Spleen (tissue), 11 donors: ENCODE data around the gene EOLA2. TPM values are rescaled to one million over a fixed set of nuclear protein-coding genes. Genes with fewer than 3 reads are reported as not detected.
A peak's percentile ranks its signal among the peaks of the same experiment; 100 is the strongest.
"Not testable (repeated sequence)": the region's sequence is repeated elsewhere in the genome, so short reads cannot be mapped to it uniquely, and the experiment has no call there.

Experiments used
- DNase-seq: peaks from one replicate; pipeline ENCODE4 v3.0.0-alpha.2; 2020
- H3K27ac ChIP-seq, 8 donors: fragments of 200-600 bp; sonication (generic) in 7 of 8; 1 replicate in 4 of 8; 2 replicates in 4 of 8; pipeline versions ENCODE4 v1.5.0 to v1.8.0; 2016 to 2021; ENCODE audit warnings: inconsistent platforms in 4 of 8, mild to moderate bottlenecking in 4 of 8, moderate library complexity in 1 of 8
- H3K27me3 ChIP-seq, 7 donors: fragments of 200-600 bp; sonication (generic) in 6 of 7; replicated peaks in 1 of 7; 1 replicate in 4 of 7; 2 replicates in 3 of 7; pipeline versions ENCODE4 v1.5.0 to v1.8.0; 2016 to 2021; ENCODE audit warnings: inconsistent platforms in 3 of 7, mild to moderate bottlenecking in 1 of 7
- H3K36me3 ChIP-seq, 6 donors: fragments of 200-600 bp; sonication (generic) in 5 of 6; 1 replicate in 4 of 6; 2 replicates in 2 of 6; pipeline versions ENCODE4 v1.5.0 to v1.8.0; 2016 to 2021; ENCODE audit warnings: inconsistent platforms in 2 of 6
- H3K4me1 ChIP-seq, 6 donors: fragments of 200-600 bp; sonication (generic) in 5 of 6; 1 replicate in 3 of 6; 2 replicates in 3 of 6; pipeline versions ENCODE4 v1.5.0 to v1.8.0; 2016 to 2021; ENCODE audit warnings: inconsistent platforms in 3 of 6
- H3K4me3 ChIP-seq, 8 donors: fragments of 200-600 bp; sonication (generic) in 7 of 8; 1 replicate in 4 of 8; 2 replicates in 4 of 8; pipeline versions ENCODE4 v1.5.0 to v1.8.0; 2016 to 2021; ENCODE audit warnings: inconsistent platforms in 4 of 8, mild to moderate bottlenecking in 4 of 8, moderate library complexity in 2 of 8
- H3K9me3 ChIP-seq, 8 donors: fragments of 200-600 bp; sonication (generic) in 7 of 8; 1 replicate in 4 of 8; 2 replicates in 4 of 8; pipeline versions ENCODE4 v1.5.0 to v1.8.0; 2016 to 2021; ENCODE audit warnings: inconsistent platforms in 4 of 8
- CTCF ChIP-seq, 11 experiments: fragments of 200-600 bp in 7 of 11; fragments of 450-650 bp in 4 of 11; sonication (generic) in 4 of 11; IDR thresholded peaks in 8 of 11; conservative IDR thresholded peaks in 3 of 11; 1 replicate in 7 of 11; 2 replicates in 4 of 11; pipeline versions ENCODE4 v1.4.0 to v1.8.0; 2016 to 2021; ENCODE audit warnings: antibody characterized with exemption in 11 of 11, inconsistent platforms in 4 of 11, mild to moderate bottlenecking in 1 of 11
- POLR2A ChIP-seq, 3 donors: fragments of 450-650 bp; IDR thresholded peaks; one replicate each; pipeline ENCODE4 v1.5.1; 2017; ENCODE audit warnings: antibody characterized with exemption in 3 of 3, mild to moderate bottlenecking in 1 of 3
- POLR2AphosphoS5 ChIP-seq, 3 donors: sonication (generic); formaldehyde crosslinking; IDR thresholded peaks; one replicate each; pipeline ENCODE4 v1.5.1; 2017; ENCODE audit warnings: antibody characterized with exemption in 3 of 3
- WGBS, 5 donors: extraction: QIAGEN DNeasy Blood & Tissue Kit in 3 of 5; methylation state at CpG; one replicate each; pipeline versions ENCODE4 v1.1.5 to v1.1.7; 2013 to 2018; 5-methylcytosine and 5-hydroxymethylcytosine counted together
- intact Hi-C: fragments of 100-400 bp; cut with DNase I; formaldehyde crosslinking; loops from one replicate; pipeline ENCODE4 v1.15.0; 2023; ENCODE audit warnings: low total_unique reads
- polyA plus RNA-seq, 3 donors: library from polyadenylated mRNA; stranded (reverse); fragments of 200-250 nt; gene quantifications; one replicate each; pipeline ENCODE4 v1.2.1, GENCODE V29; 2013
- total RNA-seq, 7 donors: library from RNA; depleted of rRNA in 3 of 7; stranded (reverse); fragments of >200 nt in 3 of 7; fragmentation: NEBNext Ultra II Directional in 4 of 7; extraction: Animal tissue kit (Norgen Biotek cat#: 25700) in 4 of 7; gene quantifications; one replicate each; pipeline versions ENCODE4 v1.1.0 to v1.2.1, GENCODE V29; 2016 to 2021
- donor health status: healthy with polysubstance abuse.
- donor health status: DM: no; HTN: no; CAD: no; lungs with moderate emphysema.
- donor health status: DM: no; HTN: no; CAD: no.
- donor health status: Bipolar disorder and iron deficiency.
- donor health status: healthy.
- donor health status: DM: no; HTN: no; CAD: no.
- donor health status: DM: yes; HTN: yes; CAD: no.

The EOLA2 gene
- total and polyA plus RNA-seq, 10 donors: 14.9 to 55.3 (median 34.9) TPM

- H3K36me3 ChIP-seq, DNase-seq, H3K9me3 ChIP-seq, intact Hi-C loops, H3K27me3 ChIP-seq: not testable (repeated sequence)
- Histone ChIP-seq H3K4me3 (peak overlapping the region in 2 of 8 donors; percentile 56 to 79), H3K4me1 (peaks cover 0 to 15% (median 6%) of the 10 kb centered on the region in 6 donors), H3K27ac (peak overlapping the region in 6 of 8 donors; percentile 46 to 96 (median 94))
- WGBS, 5 donors: 24 to 49% (median 32%) methylated on average over 2 to 10 of the region's 11 CpGs
- peak in 10 of 11 experiments; percentile 27 to 77 (median 60) for TF ChIP-seq CTCF (IDR thresholded peaks at IDR 0.05 in 8 of 11, conservative IDR thresholded peaks at IDR 0.05 in 3 of 11)
These were observed 2.4 kb upstream of the EOLA2 start for GRCh38 chrX:149940674-149941024.

DNA sequence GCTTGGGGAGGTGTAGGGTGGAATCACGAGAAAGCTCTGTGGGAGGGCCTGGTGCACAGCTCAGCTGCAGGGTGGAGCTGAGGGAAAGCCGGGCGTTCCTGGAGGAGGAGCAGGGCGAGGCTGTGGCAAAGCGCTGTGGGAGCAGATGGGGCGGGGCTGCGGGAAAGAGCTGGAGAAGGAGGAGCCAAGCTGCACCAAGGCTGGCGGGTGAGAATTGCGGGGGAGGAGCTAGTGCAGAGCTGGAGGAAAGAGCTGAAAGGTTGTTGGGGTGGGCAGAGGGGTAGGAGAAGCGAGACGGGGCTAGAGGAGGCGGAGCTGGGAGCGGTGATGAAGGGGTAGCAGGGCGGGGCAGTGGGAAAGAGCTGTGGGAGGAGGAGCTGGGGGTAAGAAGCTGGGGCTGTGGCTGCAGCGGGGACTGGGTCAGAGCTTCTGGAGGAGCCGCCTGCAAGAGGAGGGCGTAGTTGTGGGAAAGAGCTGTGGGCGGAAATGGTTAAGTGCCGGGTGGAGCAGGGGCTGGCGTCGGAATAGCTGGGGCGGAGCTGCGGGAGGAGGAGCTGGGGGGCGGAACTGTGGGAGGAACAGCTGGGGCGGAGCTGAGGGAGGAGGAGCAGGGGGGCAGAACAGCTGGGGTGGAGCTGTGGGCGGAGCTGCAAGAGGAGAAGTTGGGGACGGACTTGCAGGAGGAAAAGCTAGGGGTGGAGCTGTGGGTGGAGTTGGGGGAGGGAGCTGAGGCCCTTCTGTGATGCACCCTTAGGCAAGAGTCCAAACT is 1.8 kb upstream of the EOLA2 start:
- WGBS, 5 donors: 0 to 46% (median 8%) methylated on average over 23 to 27 of the region's 27 CpGs
- peaks cover 0 to 15% (median 6%) of the 10 kb centered on the region in 6 donors for H3K4me1 ChIP-seq
- DNase-seq: peak; percentile 97
- TF ChIP-seq POLR2AphosphoS5 (IDR thresholded peaks at IDR 0.05) (peak; percentile 78 to 83 (median 79)), POLR2A (IDR thresholded peaks at IDR 0.05) (peak in 1 of 3 donors; percentile 28), CTCF (IDR thresholded peaks at IDR 0.05 in 8 of 11, conservative IDR thresholded peaks at IDR 0.05 in 3 of 11) (peak in 1 of 11 experiments; percentile 70)
- no peaks in the 10 kb centered on the region for H3K9me3 ChIP-seq
- peak overlapping the region; percentile 27 to 79 (median 48) for H3K4me3 ChIP-seq
- intact Hi-C loops: no loop called here
- H3K36me3 ChIP-seq: peaks cover 0 to 4% (median 0%) of the 10 kb centered on the region in 6 donors
- H3K27me3 ChIP-seq: no peaks in the 10 kb centered on the region
- peak overlapping the region; percentile 57 to 96 (median 90) for H3K27ac ChIP-seq

- DNase-seq: no peak
- no peaks in the 10 kb centered on the region for H3K27me3 ChIP-seq
- peaks cover 0 to 15% (median 6%) of the 10 kb centered on the region in 6 donors for H3K4me1 ChIP-seq
- H3K36me3 ChIP-seq: peaks cover 0 to 6% (median 0%) of the 10 kb centered on the region in 6 donors
- no peaks in the 10 kb centered on the region for H3K9me3 ChIP-seq
- intact Hi-C loops: no loop called here
- TF ChIP-seq POLR2AphosphoS5 (IDR thresholded peaks at IDR 0.05) (no peak), CTCF (IDR thresholded peaks at IDR 0.05 in 8 of 11, conservative IDR thresholded peaks at IDR 0.05 in 3 of 11) (no peak), POLR2A (IDR thresholded peaks at IDR 0.05) (no peak)
- peak overlapping the region; percentile 27 to 79 (median 48) for H3K4me3 ChIP-seq
- 1 to 59% (median 2%) methylated on average over 15 to 17 of the region's 17 CpGs for WGBS, 5 donors
- peak overlapping the region; percentile 57 to 96 (median 90) for H3K27ac ChIP-seq
These were observed 1.3 kb upstream of the EOLA2 start for GRCh38 chrX:149939655-149939904.

- Histone ChIP-seq H3K4me1 (peaks cover 0 to 15% (median 6%) of the 10 kb centered on the region in 6 donors), H3K9me3 (no peaks in the 10 kb centered on the region), H3K27me3 (no peaks in the 10 kb centered on the region), H3K4me3 (peak overlapping the region in 4 of 8 donors; percentile 56 to 79 (median 60)), H3K36me3 (peaks cover 0 to 11% (median 0%) of the 10 kb centered on the region in 6 donors), H3K27ac (peak overlapping the region in 7 of 8 donors; percentile 86 to 96 (median 94))
- no peak for TF ChIP-seq CTCF (IDR thresholded peaks at IDR 0.05 in 8 of 11, conservative IDR thresholded peaks at IDR 0.05 in 3 of 11)
- TF ChIP-seq POLR2A (IDR thresholded peaks at IDR 0.05): no peak
- TF ChIP-seq POLR2AphosphoS5 (IDR thresholded peaks at IDR 0.05): no peak
- intact Hi-C loops: no loop called here
- DNase-seq: peak; percentile 97
- 1 to 57% (median 8%) methylated on average over 16 to 44 of the region's 50 CpGs for WGBS, 5 donors
These were observed 777 bp upstream of the EOLA2 start for GRCh38 chrX:149938881-149939654.
